GM06990 (cell line): ENCODE measurements around the gene TTC9.
"Not testable (repeated sequence)": the region's sequence is repeated elsewhere in the genome, so short reads cannot be mapped to it uniquely, and the experiment has no call there.

Experiments used
- DNase-seq: peaks from one replicate; pipeline ENCODE4 v3.0.0-alpha.2; 2011; ENCODE audit not compliant: insufficient read length; ENCODE audit errors: extremely low read depth
- H3K27me3 ChIP-seq: replicated peaks from 2 replicates; pipeline ENCODE4 v1.6.0; 2011; ENCODE audit warnings: low read length; ENCODE audit not compliant: control insufficient read depth, insufficient read depth
- H3K36me3 ChIP-seq: 2 replicates; pipeline ENCODE4 v1.5.1; 2011; ENCODE audit warnings: low read length; ENCODE audit not compliant: control insufficient read depth, insufficient read depth
- H3K4me3 ChIP-seq: replicated peaks from 2 replicates; pipeline ENCODE4 v1.5.1; 2011; ENCODE audit warnings: low read depth, mild to moderate bottlenecking, control low read depth, low read length
- CTCF ChIP-seq: IDR thresholded peaks from 2 replicates; pipeline ENCODE4 v1.5.1; 2011; ENCODE audit warnings: low read length, control low read depth, mild to moderate bottlenecking, inconsistent platforms; ENCODE audit not compliant: insufficient read depth, poor library complexity, severe bottlenecking

Gene TTC9

GRCh38 chr14:70699646-70700045, 57.9 kb downstream of the TTC9 start:
- Histone ChIP-seq H3K27me3 (no peaks in the 10 kb centered on the region), H3K4me3 (no peak overlapping the region), H3K36me3 (no peaks in the 10 kb centered on the region)
- DNase-seq, result no peak
- no peak for TF ChIP-seq CTCF

GRCh38 chr14:70700955-70701585, 59.4 kb downstream of the TTC9 start:
- no peak for DNase-seq
- no peak for TF ChIP-seq CTCF
- Histone ChIP-seq H3K4me3 (no peak overlapping the region), H3K27me3 (no peaks in the 10 kb centered on the region), H3K36me3 (no peaks in the 10 kb centered on the region)

GRCh38 chr14:70701610-70702009, 59.9 kb downstream of the TTC9 start:
- no peaks in the 10 kb centered on the region for H3K36me3 ChIP-seq

GRCh38 chr14:70702161-70702560, 60.4 kb downstream of the TTC9 start:
- no peaks in the 10 kb centered on the region for H3K27me3 ChIP-seq
- no peak for DNase-seq
- TF ChIP-seq CTCF, result no peak

More at GRCh38 chr14:70701610-70702009, 59.9 kb downstream of the TTC9 start:
- no peak for DNase-seq
- Histone ChIP-seq H3K27me3 (no peaks in the 10 kb centered on the region), H3K4me3 (no peak overlapping the region)
- no peak for TF ChIP-seq CTCF

GRCh38 chr14:70703621-70704168, 62.0 kb downstream of the TTC9 start:
- not testable (repeated sequence) for DNase-seq, H3K27me3 ChIP-seq, H3K36me3 ChIP-seq, H3K4me3 ChIP-seq

More at GRCh38 chr14:70702161-70702560, 60.4 kb downstream of the TTC9 start:
- no peak overlapping the region for H3K4me3 ChIP-seq
- H3K36me3 ChIP-seq, result no peaks in the 10 kb centered on the region

- Histone ChIP-seq H3K36me3 (no peaks in the 10 kb centered on the region), H3K27me3 (no peaks in the 10 kb centered on the region), H3K4me3 (no peak overlapping the region)
- TF ChIP-seq CTCF, result no peak
- no peak for DNase-seq
These were observed 63.2 kb downstream of the TTC9 start for GRCh38 chr14:70704960-70705359.
